Colonic mucosa (tissue), 4 donors: ENCODE results near the gene CWC27. TPM values are rescaled to one million over a fixed set of nuclear protein-coding genes. Genes with fewer than 3 reads are reported as not detected.

Experiments used
- DNase-seq: peaks from one replicate; pipeline ENCODE4 v3.0.0-alpha.2; 2020
- H3K27ac ChIP-seq: fragments of 200-600 bp; one replicate; pipeline ENCODE4 v1.8.0; 2021
- H3K27me3 ChIP-seq: fragments of 200-600 bp; one replicate; pipeline ENCODE4 v1.8.0; 2021
- H3K36me3 ChIP-seq: fragments of 200-600 bp; one replicate; pipeline ENCODE4 v1.8.0; 2021
- H3K4me1 ChIP-seq: fragments of 200-600 bp; one replicate; pipeline ENCODE4 v1.8.0; 2021; ENCODE audit warnings: mild to moderate bottlenecking
- H3K4me3 ChIP-seq: fragments of 200-600 bp; one replicate; pipeline ENCODE4 v1.8.0; 2021
- H3K9ac ChIP-seq, 2 donors: one replicate each; pipeline ENCODE4 v1.7.0; 2013; ENCODE audit warnings: control low read depth in 2 of 2, low read depth in 2 of 2, low read length in 2 of 2
- H3K9me3 ChIP-seq: fragments of 200-600 bp; one replicate; pipeline ENCODE4 v1.8.0; 2021
- intact Hi-C: fragments of 100-400 bp; cut with DNase I; formaldehyde crosslinking; loops from one replicate; pipeline ENCODE4 v1.14.1; 2022
- total RNA-seq, 2 donors: library from RNA; stranded (reverse); fragmentation: NEBNext Ultra II Directional in 1 of 2; extraction: Animal tissue kit (Norgen Biotek cat#: 25700) in 1 of 2; gene quantifications; one replicate each; pipeline ENCODE4 v1.2.1, GENCODE V29; 2021
- TF ChIP-seq, protein P1 (sequence below): fragments of 200-600 bp; IDR thresholded peaks from one replicate; pipeline ENCODE4 v1.8.0; 2022; ENCODE audit warnings: antibody characterized with exemption, mild to moderate bottlenecking
- donor health status: healthy.
- donor health status: DM: no; HTN: no; CAD: no.
- donor health status: DM: no; HTN: no; CAD: no.

Gene CWC27
- total RNA-seq, 2 donors from 2014 or later: 18.3 to 22.6 TPM

DNA sequence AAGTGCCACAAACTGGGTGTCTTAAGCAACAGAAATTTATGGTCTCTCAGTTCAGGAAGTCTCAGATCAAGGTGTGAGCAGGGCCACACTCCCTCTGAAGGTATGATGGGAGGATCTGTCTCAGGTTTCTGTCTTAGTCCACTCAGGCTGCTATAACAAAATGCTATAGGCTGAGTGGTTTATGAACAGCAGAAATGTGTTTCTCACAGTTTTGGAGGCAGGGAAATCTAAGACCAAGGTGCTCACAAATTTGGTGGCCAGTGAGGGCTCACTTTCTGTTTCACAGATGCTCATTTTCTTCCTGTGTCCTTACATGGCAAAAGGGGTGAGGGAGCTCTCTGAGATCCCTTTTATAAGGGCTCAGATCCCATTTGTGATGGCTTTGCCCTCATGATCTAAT lies 281.4 kb downstream of the CWC27 start:
- intact Hi-C loops: no loop called here
- H3K4me3 ChIP-seq: no peak overlapping the region
- no peaks in the 10 kb centered on the region for H3K27me3 ChIP-seq
- DNase-seq: no peak
- H3K9me3 ChIP-seq: no peaks in the 10 kb centered on the region
- no peaks in the 10 kb centered on the region for H3K36me3 ChIP-seq
- TF ChIP-seq, protein P1, sequence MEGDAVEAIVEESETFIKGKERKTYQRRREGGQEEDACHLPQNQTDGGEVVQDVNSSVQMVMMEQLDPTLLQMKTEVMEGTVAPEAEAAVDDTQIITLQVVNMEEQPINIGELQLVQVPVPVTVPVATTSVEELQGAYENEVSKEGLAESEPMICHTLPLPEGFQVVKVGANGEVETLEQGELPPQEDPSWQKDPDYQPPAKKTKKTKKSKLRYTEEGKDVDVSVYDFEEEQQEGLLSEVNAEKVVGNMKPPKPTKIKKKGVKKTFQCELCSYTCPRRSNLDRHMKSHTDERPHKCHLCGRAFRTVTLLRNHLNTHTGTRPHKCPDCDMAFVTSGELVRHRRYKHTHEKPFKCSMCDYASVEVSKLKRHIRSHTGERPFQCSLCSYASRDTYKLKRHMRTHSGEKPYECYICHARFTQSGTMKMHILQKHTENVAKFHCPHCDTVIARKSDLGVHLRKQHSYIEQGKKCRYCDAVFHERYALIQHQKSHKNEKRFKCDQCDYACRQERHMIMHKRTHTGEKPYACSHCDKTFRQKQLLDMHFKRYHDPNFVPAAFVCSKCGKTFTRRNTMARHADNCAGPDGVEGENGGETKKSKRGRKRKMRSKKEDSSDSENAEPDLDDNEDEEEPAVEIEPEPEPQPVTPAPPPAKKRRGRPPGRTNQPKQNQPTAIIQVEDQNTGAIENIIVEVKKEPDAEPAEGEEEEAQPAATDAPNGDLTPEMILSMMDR: no peak
- no peak overlapping the region for H3K27ac ChIP-seq
- H3K9ac ChIP-seq: no peak overlapping the region
- H3K4me1 ChIP-seq: no peaks in the 10 kb centered on the region

DNA sequence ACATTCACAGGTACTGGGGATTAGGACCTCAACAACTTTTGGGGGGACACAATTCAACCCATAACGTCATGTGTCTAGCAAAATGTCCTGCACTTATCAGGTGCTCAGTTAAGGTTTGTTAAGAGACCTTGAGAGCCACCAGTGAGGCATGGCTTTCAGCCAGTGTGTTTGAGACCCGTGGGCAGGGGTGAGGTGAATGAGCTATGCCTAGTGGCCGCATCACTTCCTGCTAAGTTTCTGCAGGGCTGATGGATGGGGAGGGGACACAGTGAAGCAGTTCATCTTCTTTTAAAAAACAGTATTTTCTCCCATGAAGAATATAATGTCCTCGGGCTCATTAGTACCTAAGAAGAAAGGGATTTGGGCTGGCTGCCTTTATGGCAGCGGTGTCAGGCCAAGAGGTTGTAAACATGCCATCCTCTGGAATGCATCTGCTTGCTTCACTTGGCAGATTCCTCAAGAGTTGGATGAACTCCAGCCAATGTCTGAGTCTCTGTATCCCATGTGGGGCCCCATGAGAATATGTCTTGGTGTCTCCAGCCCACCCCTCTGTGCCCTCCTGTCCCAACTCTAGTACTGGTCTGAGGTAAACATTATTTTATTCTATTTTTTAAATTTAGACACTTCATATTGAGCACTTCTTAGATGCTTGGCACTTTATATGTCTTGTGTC lies 282.2 kb downstream of the CWC27 start:
- Histone ChIP-seq H3K9me3 (no peaks in the 10 kb centered on the region), H3K36me3 (no peaks in the 10 kb centered on the region), H3K4me1 (no peaks in the 10 kb centered on the region), H3K27me3 (no peaks in the 10 kb centered on the region), H3K27ac (no peak overlapping the region), H3K9ac (no peak overlapping the region), H3K4me3 (no peak overlapping the region)
- DNase-seq: no peak
- intact Hi-C loops: no loop called here
- TF ChIP-seq, protein P1: no peak

DNA sequence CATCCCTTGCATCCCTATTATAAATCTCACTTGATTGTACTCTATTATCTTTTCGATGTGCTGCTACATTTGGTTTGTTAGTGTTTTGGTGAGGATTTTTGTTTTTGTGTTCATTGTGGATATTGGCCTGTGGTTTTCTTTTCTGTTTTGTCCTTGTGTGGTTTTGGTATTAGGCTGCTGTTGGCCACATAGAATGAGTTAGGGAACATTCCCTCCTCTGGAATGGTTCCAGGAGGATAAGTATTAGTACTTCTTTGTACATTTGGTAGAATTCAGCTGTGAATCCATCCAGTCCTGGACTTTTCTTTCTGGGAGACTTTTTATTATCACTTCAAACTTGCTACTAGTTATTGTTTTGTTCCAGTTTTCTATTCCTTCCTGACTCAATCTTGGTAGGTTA lies 287.2 kb downstream of the CWC27 start:
- H3K36me3 ChIP-seq: no peaks in the 10 kb centered on the region
- no peaks in the 10 kb centered on the region for H3K4me1 ChIP-seq
- intact Hi-C loops: no loop called here
- H3K9me3 ChIP-seq: no peaks in the 10 kb centered on the region
- H3K27ac ChIP-seq: no peak overlapping the region
- no peak overlapping the region for H3K9ac ChIP-seq
- H3K27me3 ChIP-seq: no peaks in the 10 kb centered on the region
- TF ChIP-seq, protein P1: no peak
- no peak for DNase-seq
- H3K4me3 ChIP-seq: no peak overlapping the region

DNA sequence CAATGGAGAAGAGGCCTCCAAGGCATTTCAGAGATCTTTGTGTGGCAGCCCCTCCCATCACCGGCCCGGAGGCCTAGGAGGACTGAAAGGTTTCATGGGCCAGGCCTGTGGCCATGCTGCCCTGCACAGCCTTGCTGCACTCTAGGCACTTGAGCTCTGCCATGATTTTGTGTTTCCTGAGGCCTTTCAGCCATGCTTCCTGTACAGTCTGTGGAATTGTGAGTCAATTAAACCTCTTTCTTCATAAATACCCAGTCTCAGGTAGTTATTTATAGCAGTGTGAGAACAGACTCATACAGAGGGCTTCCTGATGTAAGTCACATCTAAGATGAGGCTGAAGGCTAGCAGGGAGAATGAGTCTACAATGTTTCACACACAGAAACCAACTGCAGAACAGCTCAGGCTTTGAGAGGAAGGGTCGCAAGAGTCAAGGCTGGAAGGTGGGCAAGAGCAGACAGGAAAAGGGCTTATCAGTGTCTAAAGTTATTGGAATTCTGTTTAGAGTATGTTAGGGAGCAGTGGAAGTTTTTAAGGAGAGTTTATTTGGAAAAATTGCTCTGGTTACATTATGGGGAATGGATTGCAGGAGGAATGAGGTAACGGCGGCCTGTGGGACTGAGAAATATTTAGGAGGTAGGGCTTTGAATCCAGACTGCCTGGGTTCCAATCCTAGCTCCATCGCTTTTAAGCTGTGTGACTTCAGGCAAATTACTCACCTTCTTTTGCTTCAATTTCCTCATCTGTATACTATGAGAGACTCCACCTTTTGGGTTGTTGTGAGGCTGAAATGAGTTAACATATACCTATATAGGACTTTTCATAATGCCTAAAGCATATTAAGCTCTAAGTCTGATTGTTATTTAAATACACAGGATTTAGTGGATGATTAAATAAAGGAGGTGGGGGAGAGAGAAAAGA lies 291.2 kb downstream of the CWC27 start:
- H3K27me3 ChIP-seq: no peaks in the 10 kb centered on the region
- TF ChIP-seq, protein P1: no peak
- H3K9me3 ChIP-seq: no peaks in the 10 kb centered on the region
- no peaks in the 10 kb centered on the region for H3K4me1 ChIP-seq
- H3K9ac ChIP-seq: no peak overlapping the region
- intact Hi-C loops: no loop called here
- no peak for DNase-seq
- H3K4me3 ChIP-seq: no peak overlapping the region
- no peaks in the 10 kb centered on the region for H3K36me3 ChIP-seq
- no peak overlapping the region for H3K27ac ChIP-seq

DNA sequence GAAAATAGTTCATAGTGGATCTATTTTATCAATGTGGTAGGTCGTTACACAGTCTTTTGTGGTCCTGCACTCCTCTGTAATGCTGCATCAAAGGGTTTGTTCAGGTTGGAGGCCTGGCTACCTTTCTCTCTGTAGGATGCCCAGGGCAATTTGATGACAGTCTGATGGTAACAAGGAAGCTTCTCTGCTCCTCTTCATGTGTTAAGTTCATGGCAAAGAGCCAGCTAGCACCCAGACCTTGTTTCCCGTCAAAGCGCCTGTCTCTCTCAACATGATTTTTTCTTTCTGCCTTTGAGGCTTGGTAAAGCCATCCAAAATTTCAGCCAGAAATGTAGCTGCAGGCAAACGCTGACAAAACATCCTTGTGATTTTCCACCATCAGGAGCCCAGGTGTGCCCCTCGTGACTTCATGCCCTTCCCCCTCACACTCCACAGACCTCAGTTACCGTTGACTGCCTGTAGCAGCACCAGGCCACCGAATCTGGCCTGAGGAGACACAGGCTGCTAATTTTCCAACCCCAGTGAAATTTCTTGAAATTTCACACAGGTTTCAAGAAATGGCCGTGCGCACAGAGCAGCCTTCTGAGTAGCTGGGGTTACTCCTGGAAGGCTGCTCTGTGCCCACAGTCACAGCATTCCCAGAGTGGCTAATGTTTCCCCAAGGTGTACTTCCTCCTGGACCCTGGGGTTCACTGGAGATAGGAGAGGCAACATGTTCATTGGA lies 292.7 kb downstream of the CWC27 start:
- no peak for DNase-seq
- Histone ChIP-seq H3K4me3 (no peak overlapping the region), H3K4me1 (no peaks in the 10 kb centered on the region), H3K27me3 (no peaks in the 10 kb centered on the region), H3K9me3 (no peaks in the 10 kb centered on the region), H3K36me3 (no peaks in the 10 kb centered on the region), H3K9ac (no peak overlapping the region), H3K27ac (no peak overlapping the region)
- TF ChIP-seq, protein P1: no peak
- intact Hi-C loops: no loop called here
